Panc1 (cell line): ENCODE data around the gene RAPGEF3. TPM values are rescaled to one million over a fixed set of nuclear protein-coding genes. Genes with fewer than 3 reads are reported as not detected.

ENCODE experiments used
- ATAC-seq: fragments of 200-7000 bp; cut with Tn5 transposase; 2 replicates; pipeline ENCODE4 v1.9.1; 2020; ENCODE audit warnings: mild to moderate bottlenecking, moderate library complexity
- BruUV-seq: library from RNA; stranded (reverse); fragments of 400-500 nt; replicated peaks from 2 replicates; lab custom pipeline; 2021; lab: Mats Ljungman, UMichigan
- CTCF ChIA-PET: fragments of 300-600 bp; sonication (Branson Sonifier 250); formaldehyde crosslinking; loops from one replicate; lab custom pipeline; 2022; ENCODE audit warnings: antibody characterized with exemption; lab: Charles Lee
- POLR2A ChIA-PET: fragments of 300-600 bp; sonication (Branson Sonifier 250); formaldehyde crosslinking; loops from one replicate; lab custom pipeline; 2022; ENCODE audit warnings: antibody characterized with exemption; lab: Charles Lee
- DNase-seq: peaks from one replicate; pipeline ENCODE4 v3.0.0-alpha.2; 2010; ENCODE audit warnings: low read depth, low spot score
- H3K27ac ChIP-seq: 2 replicates; pipeline ENCODE4 v1.5.1; 2011; ENCODE audit warnings: mild to moderate bottlenecking, low read length, inconsistent platforms
- H3K27me3 ChIP-seq: fragments of 200-500 bp; sonication (Bioruptor generic); 2 replicates; pipeline ENCODE4 v1.6.0; 2014; ENCODE audit warnings: low read length, inconsistent platforms; ENCODE audit not compliant: control insufficient read depth, insufficient read depth
- H3K36me3 ChIP-seq: fragments of 200-500 bp; sonication (Bioruptor generic); 2 replicates; pipeline ENCODE4 v1.5.1; 2014; ENCODE audit warnings: inconsistent platforms, mild to moderate bottlenecking, low read length, moderate library complexity; ENCODE audit not compliant: control insufficient read depth, insufficient read depth
- H3K4me1 ChIP-seq: 2 replicates; pipeline ENCODE4 v1.5.1; 2011; ENCODE audit warnings: inconsistent platforms, mild to moderate bottlenecking, low read length, moderate library complexity; ENCODE audit not compliant: control insufficient read depth, insufficient read depth
- H3K4me3 ChIP-seq, 2 experiments: 2 replicates each; pipeline ENCODE4 v1.5.1; 2011 to 2012; ENCODE audit warnings: low read depth in 2 of 2, low read length in 2 of 2, mild to moderate bottlenecking in 2 of 2, inconsistent platforms in 1 of 2, moderate library complexity in 1 of 2
- H3K9me3 ChIP-seq: fragments of 200-500 bp; sonication (Bioruptor generic); 2 replicates; pipeline ENCODE4 v1.5.1; 2014; ENCODE audit warnings: low read depth, mild to moderate bottlenecking, inconsistent platforms, low read length, moderate library complexity; ENCODE audit not compliant: control insufficient read depth, insufficient read depth
- POLR2AphosphoS5 ChIP-seq: IDR thresholded peaks from 2 replicates; pipeline ENCODE4 v1.6.1; 2012; ENCODE audit warnings: mild to moderate bottlenecking, low read depth, low read length, moderate library complexity
- SIN3A ChIP-seq: IDR thresholded peaks from 2 replicates; pipeline ENCODE4 v1.6.1; 2012; ENCODE audit warnings: low read depth, mild to moderate bottlenecking, low read length, moderate library complexity, borderline replicate concordance; ENCODE audit not compliant: insufficient read depth
- TCF7L2 ChIP-seq: IDR thresholded peaks from 2 replicates; pipeline ENCODE4 v1.6.1; 2011; ENCODE audit warnings: mild to moderate bottlenecking, low read depth, low read length, inconsistent platforms
- in situ Hi-C: cut with HindIII; loops from 2 replicates; pipeline ENCODE4 v1.10.0; 2016; ENCODE audit warnings: low sequenced_read_pairs, low pct_unique_long_range_greater_than_20kb
- intact Hi-C: fragments of 100-400 bp; cut with micrococcal nuclease; formaldehyde crosslinking; loops from one replicate; pipeline ENCODE4 v1.10.0; 2022; ENCODE audit not compliant: unreplicated experiment
- total RNA-seq: library from RNA; stranded (reverse); gene quantifications from one replicate; pipeline ENCODE4 v1.2.1, GENCODE V29; 2021; ENCODE audit not compliant: unreplicated experiment
- TF ChIP-seq, protein P1 (sequence below), 2 experiments: IDR thresholded peaks; 2 replicates each; pipeline ENCODE4 v1.6.1; 2011 to 2012; ENCODE audit warnings: low read depth in 2 of 2, control low read depth in 1 of 2, low read length in 1 of 2, mild to moderate bottlenecking in 1 of 2, moderate library complexity in 1 of 2; ENCODE audit not compliant: insufficient read depth in 1 of 2
- TF ChIP-seq, protein P2 (sequence below): fragments of 450-650 bp; IDR thresholded peaks from 2 replicates; pipeline ENCODE4 v1.5.1; 2017; ENCODE audit warnings: mild to moderate bottlenecking

The RAPGEF3 gene
- total RNA-seq, 1 experiment from 2014 or later, result 5.8 TPM

DNA sequence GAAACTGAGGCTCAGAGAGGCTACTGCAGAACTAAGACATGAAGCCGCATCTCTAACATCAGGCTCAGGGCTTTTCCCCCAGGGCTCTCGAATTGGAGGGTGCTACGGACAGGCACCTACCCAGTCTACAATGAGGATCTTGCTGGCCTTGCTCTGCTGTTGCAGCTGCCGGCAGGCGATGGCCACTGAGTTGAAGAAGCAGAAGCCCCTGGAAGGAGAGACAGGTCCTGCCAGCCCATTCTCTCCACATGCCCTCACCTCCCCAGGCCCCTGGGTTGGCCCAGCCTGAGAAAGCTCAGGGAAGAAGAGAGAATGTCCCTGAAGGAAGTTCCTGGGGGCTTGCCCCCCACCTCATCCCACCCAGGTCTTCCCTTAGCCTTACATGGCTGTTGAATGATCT, 30.5 kb upstream of the RAPGEF3 start:
- H3K9me3 ChIP-seq, result no peaks in the 10 kb centered on the region
- in situ Hi-C loops, result no loop called here
- H3K4me3 ChIP-seq, result no peak overlapping the region
- DNase-seq (no peak), ATAC-seq (no peak)
- intact Hi-C loops, result no loop called here
- ChIA-PET CTCF (interaction anchor here (1.0 kb wide), 2 partner anchors 49 kb away, joined by 3 to 5 read pairs; no protein-coding TSS in a partner anchor), POLR2A (no interaction called here)
- H3K27ac ChIP-seq, result no peak overlapping the region
- TF ChIP-seq TCF7L2, result no peak
- TF ChIP-seq SIN3A, result no peak
- TF ChIP-seq, protein P1, sequence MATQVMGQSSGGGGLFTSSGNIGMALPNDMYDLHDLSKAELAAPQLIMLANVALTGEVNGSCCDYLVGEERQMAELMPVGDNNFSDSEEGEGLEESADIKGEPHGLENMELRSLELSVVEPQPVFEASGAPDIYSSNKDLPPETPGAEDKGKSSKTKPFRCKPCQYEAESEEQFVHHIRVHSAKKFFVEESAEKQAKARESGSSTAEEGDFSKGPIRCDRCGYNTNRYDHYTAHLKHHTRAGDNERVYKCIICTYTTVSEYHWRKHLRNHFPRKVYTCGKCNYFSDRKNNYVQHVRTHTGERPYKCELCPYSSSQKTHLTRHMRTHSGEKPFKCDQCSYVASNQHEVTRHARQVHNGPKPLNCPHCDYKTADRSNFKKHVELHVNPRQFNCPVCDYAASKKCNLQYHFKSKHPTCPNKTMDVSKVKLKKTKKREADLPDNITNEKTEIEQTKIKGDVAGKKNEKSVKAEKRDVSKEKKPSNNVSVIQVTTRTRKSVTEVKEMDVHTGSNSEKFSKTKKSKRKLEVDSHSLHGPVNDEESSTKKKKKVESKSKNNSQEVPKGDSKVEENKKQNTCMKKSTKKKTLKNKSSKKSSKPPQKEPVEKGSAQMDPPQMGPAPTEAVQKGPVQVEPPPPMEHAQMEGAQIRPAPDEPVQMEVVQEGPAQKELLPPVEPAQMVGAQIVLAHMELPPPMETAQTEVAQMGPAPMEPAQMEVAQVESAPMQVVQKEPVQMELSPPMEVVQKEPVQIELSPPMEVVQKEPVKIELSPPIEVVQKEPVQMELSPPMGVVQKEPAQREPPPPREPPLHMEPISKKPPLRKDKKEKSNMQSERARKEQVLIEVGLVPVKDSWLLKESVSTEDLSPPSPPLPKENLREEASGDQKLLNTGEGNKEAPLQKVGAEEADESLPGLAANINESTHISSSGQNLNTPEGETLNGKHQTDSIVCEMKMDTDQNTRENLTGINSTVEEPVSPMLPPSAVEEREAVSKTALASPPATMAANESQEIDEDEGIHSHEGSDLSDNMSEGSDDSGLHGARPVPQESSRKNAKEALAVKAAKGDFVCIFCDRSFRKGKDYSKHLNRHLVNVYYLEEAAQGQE (IDR thresholded peaks at IDR 0.05; ENCODE audit: insufficient read depth in 1 of 2, low read depth in 2 of 2, low read length in 1 of 2), result no peak
- TF ChIP-seq, protein P2, sequence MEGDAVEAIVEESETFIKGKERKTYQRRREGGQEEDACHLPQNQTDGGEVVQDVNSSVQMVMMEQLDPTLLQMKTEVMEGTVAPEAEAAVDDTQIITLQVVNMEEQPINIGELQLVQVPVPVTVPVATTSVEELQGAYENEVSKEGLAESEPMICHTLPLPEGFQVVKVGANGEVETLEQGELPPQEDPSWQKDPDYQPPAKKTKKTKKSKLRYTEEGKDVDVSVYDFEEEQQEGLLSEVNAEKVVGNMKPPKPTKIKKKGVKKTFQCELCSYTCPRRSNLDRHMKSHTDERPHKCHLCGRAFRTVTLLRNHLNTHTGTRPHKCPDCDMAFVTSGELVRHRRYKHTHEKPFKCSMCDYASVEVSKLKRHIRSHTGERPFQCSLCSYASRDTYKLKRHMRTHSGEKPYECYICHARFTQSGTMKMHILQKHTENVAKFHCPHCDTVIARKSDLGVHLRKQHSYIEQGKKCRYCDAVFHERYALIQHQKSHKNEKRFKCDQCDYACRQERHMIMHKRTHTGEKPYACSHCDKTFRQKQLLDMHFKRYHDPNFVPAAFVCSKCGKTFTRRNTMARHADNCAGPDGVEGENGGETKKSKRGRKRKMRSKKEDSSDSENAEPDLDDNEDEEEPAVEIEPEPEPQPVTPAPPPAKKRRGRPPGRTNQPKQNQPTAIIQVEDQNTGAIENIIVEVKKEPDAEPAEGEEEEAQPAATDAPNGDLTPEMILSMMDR, result no peak
- no peak for TF ChIP-seq POLR2AphosphoS5
- H3K27me3 ChIP-seq, result no peaks in the 10 kb centered on the region
- peaks cover 9% of the 10 kb centered on the region for H3K36me3 ChIP-seq
- BruUV-seq, result no TSS peak
- no peaks in the 10 kb centered on the region for H3K4me1 ChIP-seq

DNA sequence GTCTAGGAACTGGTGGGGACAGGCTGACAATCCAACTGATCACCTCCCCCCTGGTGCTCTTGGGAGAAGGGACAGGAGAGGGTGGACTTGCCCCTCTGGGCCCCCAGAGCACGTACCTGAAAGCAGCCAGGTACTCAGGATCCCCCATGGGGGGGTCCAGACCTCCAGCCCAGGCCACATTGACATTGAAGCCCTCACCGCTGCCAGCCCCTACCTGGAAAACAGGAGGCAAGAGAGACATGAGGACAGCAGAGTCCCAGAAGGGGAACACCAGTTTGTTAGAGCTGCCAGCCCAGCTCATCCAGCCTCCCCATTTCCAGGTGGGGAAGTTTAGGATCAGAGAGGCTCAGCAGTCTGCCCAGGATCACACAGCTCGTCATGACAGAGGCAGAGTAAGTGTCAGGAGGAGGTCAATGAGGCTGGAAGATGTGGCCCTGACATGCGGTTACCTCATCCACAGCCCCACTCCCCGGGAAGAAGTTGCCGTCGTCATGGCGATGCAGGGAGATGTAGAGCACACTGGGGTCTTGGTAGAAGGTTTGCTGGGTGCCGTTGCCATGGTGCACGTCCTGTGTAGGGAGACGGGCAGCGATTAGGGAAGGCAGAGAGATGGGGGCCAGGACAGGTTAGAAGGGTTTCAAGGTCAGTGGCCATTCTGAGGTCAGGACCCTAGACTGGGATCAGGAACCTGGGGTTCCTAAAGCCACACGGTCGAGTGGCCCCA, 29.1 kb upstream of the RAPGEF3 start:
- H3K9me3 ChIP-seq, result no peaks in the 10 kb centered on the region
- DNase-seq (no peak), ATAC-seq (no peak)
- no peaks in the 10 kb centered on the region for H3K27me3 ChIP-seq
- intact Hi-C loops (no loop called here), in situ Hi-C loops (no loop called here)
- TF ChIP-seq POLR2AphosphoS5 (no peak), TCF7L2 (no peak), SIN3A (no peak)
- TF ChIP-seq, protein P2, result no peak
- TF ChIP-seq, protein P1 (IDR thresholded peaks at IDR 0.05; ENCODE audit: insufficient read depth in 1 of 2, low read depth in 2 of 2, low read length in 1 of 2), result no peak
- no TSS peak for BruUV-seq
- ChIA-PET POLR2A (no interaction called here), CTCF (interaction anchor here (1.0 to 1.1 kb wide), 2 partner anchors 20 to 51 kb away, joined by 3 to 6 read pairs; no protein-coding TSS in a partner anchor)
- H3K4me1 ChIP-seq, result no peaks in the 10 kb centered on the region
- H3K4me3 ChIP-seq, result no peak overlapping the region
- no peak overlapping the region for H3K27ac ChIP-seq
- H3K36me3 ChIP-seq, result peaks cover 7% of the 10 kb centered on the region
